HL-60 (cell line): ENCODE results near the gene GAGE12E.
"Not testable (repeated sequence)": the region's sequence is repeated elsewhere in the genome, so short reads cannot be mapped to it uniquely, and the experiment has no call there.

Experiments
- POLR2AphosphoS5 ChIP-seq: IDR thresholded peaks from 2 replicates; pipeline ENCODE4 v1.6.1; 2012; ENCODE audit warnings: low read depth
- REST ChIP-seq: IDR thresholded peaks from 2 replicates; pipeline ENCODE4 v1.6.1; 2012; ENCODE audit warnings: low read depth; ENCODE audit not compliant: insufficient replicate concordance
- TF ChIP-seq, protein P1 (sequence below): IDR thresholded peaks from one replicate; pipeline ENCODE4 v1.5.1; 2011; ENCODE audit warnings: low read length, control low read depth, inconsistent platforms; ENCODE audit not compliant: insufficient read depth

- TF ChIP-seq REST, POLR2AphosphoS5: not testable (repeated sequence)
- TF ChIP-seq, protein P1, sequence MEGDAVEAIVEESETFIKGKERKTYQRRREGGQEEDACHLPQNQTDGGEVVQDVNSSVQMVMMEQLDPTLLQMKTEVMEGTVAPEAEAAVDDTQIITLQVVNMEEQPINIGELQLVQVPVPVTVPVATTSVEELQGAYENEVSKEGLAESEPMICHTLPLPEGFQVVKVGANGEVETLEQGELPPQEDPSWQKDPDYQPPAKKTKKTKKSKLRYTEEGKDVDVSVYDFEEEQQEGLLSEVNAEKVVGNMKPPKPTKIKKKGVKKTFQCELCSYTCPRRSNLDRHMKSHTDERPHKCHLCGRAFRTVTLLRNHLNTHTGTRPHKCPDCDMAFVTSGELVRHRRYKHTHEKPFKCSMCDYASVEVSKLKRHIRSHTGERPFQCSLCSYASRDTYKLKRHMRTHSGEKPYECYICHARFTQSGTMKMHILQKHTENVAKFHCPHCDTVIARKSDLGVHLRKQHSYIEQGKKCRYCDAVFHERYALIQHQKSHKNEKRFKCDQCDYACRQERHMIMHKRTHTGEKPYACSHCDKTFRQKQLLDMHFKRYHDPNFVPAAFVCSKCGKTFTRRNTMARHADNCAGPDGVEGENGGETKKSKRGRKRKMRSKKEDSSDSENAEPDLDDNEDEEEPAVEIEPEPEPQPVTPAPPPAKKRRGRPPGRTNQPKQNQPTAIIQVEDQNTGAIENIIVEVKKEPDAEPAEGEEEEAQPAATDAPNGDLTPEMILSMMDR: not testable (repeated sequence)
Observed at GRCh38 chrX:49598720-49599119, 47.6 kb downstream of the GAGE12E start, which contains the start of gene GAGE1.
